K562 treated with DMSO at 1 percent for 24 hours (cell line): ENCODE results near the gene INA. TPM values are rescaled to one million over a fixed set of nuclear protein-coding genes. Genes with fewer than 3 reads are reported as not detected.

Experiments used
- total RNA-seq: library from RNA; unstranded; fragments of 300-600 nt; gene quantifications from 2 replicates; pipeline ENCODE4 v1.2.3, GENCODE V29; 2022; ENCODE audit warnings: low read depth; ENCODE audit not compliant: insufficient read depth

Gene INA
- 0.13 TPM in 1 of 2 replicates, not detected in the other for total RNA-seq

DNA sequence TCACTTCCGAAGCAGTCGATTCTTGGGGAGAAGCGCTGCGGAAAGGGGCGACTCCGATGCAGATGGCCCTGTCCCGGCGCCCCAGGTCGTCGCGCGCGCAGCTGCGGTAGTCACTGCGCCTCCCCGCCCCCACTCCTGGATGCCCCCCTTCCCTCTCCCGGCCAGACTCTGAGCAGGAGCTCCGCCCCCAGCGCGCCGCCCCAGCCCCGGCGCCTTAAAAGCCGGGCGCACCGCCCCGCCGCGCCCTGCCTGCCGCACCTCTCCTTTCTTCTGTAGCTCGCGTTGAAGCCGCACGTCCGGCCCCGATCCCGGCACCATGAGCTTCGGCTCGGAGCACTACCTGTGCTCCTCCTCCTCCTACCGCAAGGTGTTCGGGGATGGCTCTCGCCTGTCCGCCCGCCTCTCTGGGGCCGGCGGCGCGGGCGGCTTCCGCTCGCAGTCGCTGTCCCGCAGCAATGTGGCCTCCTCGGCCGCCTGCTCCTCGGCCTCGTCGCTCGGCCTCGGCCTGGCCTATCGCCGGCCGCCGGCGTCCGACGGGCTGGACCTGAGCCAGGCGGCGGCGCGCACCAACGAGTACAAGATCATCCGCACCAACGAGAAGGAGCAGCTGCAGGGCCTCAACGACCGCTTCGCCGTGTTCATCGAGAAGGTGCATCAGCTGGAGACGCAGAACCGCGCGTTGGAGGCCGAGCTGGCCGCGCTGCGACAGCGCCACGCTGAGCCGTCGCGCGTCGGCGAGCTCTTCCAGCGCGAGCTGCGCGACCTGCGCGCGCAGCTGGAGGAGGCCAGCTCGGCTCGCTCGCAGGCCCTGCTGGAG, at the start of gene INA:
Gene INA, plus strand, starts transcription at position 243 of the 817 bp plus-strand sequence. Its CDS starts 74 bp downstream, at position 317.

DNA sequence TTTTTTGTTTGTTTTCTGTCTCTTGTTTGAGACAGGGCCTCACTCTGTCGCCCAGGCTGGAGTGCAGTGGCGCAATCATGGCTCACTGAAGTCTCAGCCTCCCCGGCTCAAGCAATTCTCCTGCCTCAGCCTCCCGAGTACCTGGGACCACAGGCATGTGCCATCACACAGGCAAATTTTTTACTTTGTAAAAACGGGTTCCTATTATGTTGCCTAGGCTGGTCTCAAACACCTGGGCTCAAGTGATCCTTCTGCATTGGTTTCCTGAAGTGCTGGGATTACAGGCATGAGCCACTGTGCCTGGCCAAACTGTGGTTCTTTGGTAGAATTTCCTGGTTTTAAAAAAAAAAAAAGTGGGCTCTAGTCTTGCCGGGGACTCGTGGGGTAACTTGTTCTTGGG, 31.4 kb upstream of the INA start, which contains the start of gene RPEL1:
Gene RPEL1, plus strand, starts transcription at position 301 of the 400 bp plus-strand sequence. CDS start 110 bp downstream, outside the sequence.

Other genes starting within 250 kb of the INA start
- gene NT5C2, start 83.9 kb upstream of the INA start, total RNA-seq = 40.6 and 41.5 TPM in 2 replicates
- not detected in 2 replicates for gene RPEL1, start 31.3 kb upstream of the INA start, total RNA-seq
- gene PCGF6, start 74.0 kb downstream of the INA start, total RNA-seq = 8.8 and 11.7 TPM in 2 replicates
- 8.9 and 9.2 TPM in 2 replicates for gene TAF5, start 90.8 kb downstream of the INA start, total RNA-seq
- gene ATP5MK, start 119.3 kb downstream of the INA start, total RNA-seq = 361 and 401 TPM in 2 replicates
- 19.1 and 22.1 TPM in 2 replicates for gene PDCD11, start 119.5 kb downstream of the INA start, total RNA-seq
- gene CALHM2, start 175.2 kb downstream of the INA start, total RNA-seq = 0.95 and 1.5 TPM in 2 replicates
- gene CALHM1, start 181.8 kb downstream of the INA start, total RNA-seq = not detected in 2 replicates
- gene CALHM3, start 202.1 kb downstream of the INA start, total RNA-seq = not detected in 2 replicates
- gene NEURL1, start 216.6 kb downstream of the INA start, total RNA-seq = 0.22 and 0.68 TPM in 2 replicates